H1 (cell line): ENCODE data around the gene CTPS2. TPM values are rescaled to one million over a fixed set of nuclear protein-coding genes. Genes with fewer than 3 reads are reported as not detected.

Source experiments
- CTCF ChIA-PET: fragments of 300-600 bp; sonication (Branson Sonifier 250); formaldehyde crosslinking; loops from one replicate; lab custom pipeline; 2021; ENCODE audit not compliant: partially characterized antibody; lab: Charles Lee
- POLR2A ChIA-PET: fragments of 300-600 bp; sonication (Branson Sonifier 250); formaldehyde crosslinking; loops from one replicate; lab custom pipeline; 2021; ENCODE audit warnings: inconsistent platforms; ENCODE audit not compliant: partially characterized antibody; lab: Charles Lee
- DNase-seq, 2 experiments: peaks; one replicate each; pipeline versions ENCODE4 v3.0.0 to v3.0.0-alpha.2; 2010 to 2022; ENCODE audit warnings: low spot score in 2 of 2, low read depth in 1 of 2, mixed read lengths in 1 of 2
- FAIRE-seq: peaks from 2 replicates; lab custom pipeline; 2011; peaks lifted over from hg19 to GRCh38; lab: Jason Lieb, UNC
- H2AFZ ChIP-seq: 2 replicates; pipeline ENCODE4 v1.8.1; 2012; ENCODE audit warnings: low read length, inconsistent platforms
- H2AK5ac ChIP-seq: 2 replicates; pipeline ENCODE4 v1.6.1; 2013; ENCODE audit warnings: low read depth, low read length
- H2BK120ac ChIP-seq: replicated peaks from 2 replicates; pipeline ENCODE3; 2013; ENCODE audit warnings: low read depth, low read length, inconsistent platforms
- H2BK12ac ChIP-seq: 2 replicates; pipeline ENCODE4 v1.6.1; 2013; ENCODE audit warnings: low read depth, low read length
- H2BK15ac ChIP-seq: 2 replicates; pipeline ENCODE4 v1.6.1; 2013; ENCODE audit warnings: low read length
- H2BK20ac ChIP-seq: 2 replicates; pipeline ENCODE4 v1.6.1; 2013; ENCODE audit warnings: low read length
- H2BK5ac ChIP-seq: 2 replicates; pipeline ENCODE4 v1.6.1; 2013; ENCODE audit warnings: low read depth, low read length
- H3K14ac ChIP-seq: 2 replicates; pipeline ENCODE4 v1.6.1; 2013; ENCODE audit warnings: inconsistent platforms; ENCODE audit not compliant: insufficient read length
- H3K18ac ChIP-seq: 2 replicates; pipeline ENCODE4 v1.6.1; 2013; ENCODE audit warnings: low read length; ENCODE audit errors: extremely low read depth
- H3K23ac ChIP-seq: 2 replicates; pipeline ENCODE4 v1.6.1; 2013; ENCODE audit warnings: inconsistent platforms; ENCODE audit not compliant: insufficient read length
- H3K23me2 ChIP-seq: 2 replicates; pipeline ENCODE4 v1.6.1; 2013; ENCODE audit warnings: low read depth, low read length
- H3K27ac ChIP-seq: 2 replicates; pipeline ENCODE4 v1.6.1; 2011; ENCODE audit warnings: low read depth, low read length, inconsistent platforms
- H3K27me3 ChIP-seq, 4 experiments: replicated peaks in 1 of 4; 1 replicate in 1 of 4; 2 replicates in 3 of 4; pipeline versions ENCODE4 v1.6.1 to v1.8.1; 2011 to 2013; ENCODE audit warnings: low read length in 3 of 4, mild to moderate bottlenecking in 3 of 4, inconsistent platforms in 2 of 4, mixed read lengths in 2 of 4, moderate library complexity in 1 of 4; ENCODE audit not compliant: control insufficient read depth in 3 of 4, insufficient read depth in 3 of 4; ENCODE audit errors: extremely low read depth in 1 of 4
- H3K36me3 ChIP-seq, 4 experiments: 2 replicates each; pipeline versions ENCODE4 v1.6.1 to v1.8.1; 2011 to 2013; ENCODE audit warnings: mild to moderate bottlenecking in 4 of 4, low read length in 3 of 4, moderate library complexity in 2 of 4, control low read depth in 1 of 4, inconsistent platforms in 1 of 4; ENCODE audit not compliant: insufficient read depth in 4 of 4, control insufficient read depth in 2 of 4
- H3K4ac ChIP-seq: replicated peaks from 2 replicates; pipeline ENCODE3; 2013; ENCODE audit warnings: low read length, low read depth, mixed read lengths, inconsistent platforms; ENCODE audit not compliant: insufficient read length
- H3K4me1 ChIP-seq, 4 experiments: replicated peaks in 1 of 4; 1 replicate in 1 of 4; 2 replicates in 3 of 4; pipeline versions ENCODE4 v1.6.1 to v1.8.1; 2011 to 2013; ENCODE audit warnings: low read length in 3 of 4, inconsistent platforms in 2 of 4, mixed read lengths in 1 of 4; ENCODE audit not compliant: insufficient read depth in 4 of 4, control insufficient read depth in 3 of 4
- H3K4me2 ChIP-seq, 2 experiments: 2 replicates each; pipeline versions ENCODE4 v1.6.1 to v1.8.1; 2011 to 2013; ENCODE audit warnings: low read depth in 2 of 2, low read length in 2 of 2, control low read depth in 1 of 2, inconsistent platforms in 1 of 2, mild to moderate bottlenecking in 1 of 2; ENCODE audit not compliant: insufficient read depth in 1 of 2
- H3K4me3 ChIP-seq, 4 experiments: fragments of 200-600, 300-600 bp in 1 of 4; sonication (generic), shearing (Covaris generic), sonication (Bioruptor Twin) in 1 of 4; 2 replicates each; pipeline versions ENCODE4 v1.5.1 to v1.8.1; 2011 to 2016; ENCODE audit warnings: low read length in 4 of 4, low read depth in 3 of 4, control low read depth in 2 of 4, inconsistent platforms in 2 of 4, mild to moderate bottlenecking in 2 of 4, mixed read lengths in 1 of 4, moderate library complexity in 1 of 4; ENCODE audit not compliant: insufficient read depth in 2 of 4; ENCODE audit errors: extremely low read depth in 1 of 4
- H3K56ac ChIP-seq: replicated peaks from 2 replicates; pipeline ENCODE3; 2013; ENCODE audit warnings: low read depth, mild to moderate bottlenecking, mixed read lengths, low read length, inconsistent platforms; ENCODE audit not compliant: insufficient read length
- H3K79me1 ChIP-seq: 2 replicates; pipeline ENCODE4 v1.6.1; 2013; ENCODE audit warnings: low read depth, low read length, control low read depth
- H3K79me2 ChIP-seq, 2 experiments: 2 replicates each; pipeline versions ENCODE4 v1.6.1 to v1.8.1; 2012 to 2013; ENCODE audit warnings: low read length in 2 of 2, mild to moderate bottlenecking in 2 of 2, inconsistent platforms in 1 of 2; ENCODE audit not compliant: insufficient read depth in 2 of 2, control insufficient read depth in 1 of 2
- H3K9ac ChIP-seq, 4 experiments: replicated peaks in 1 of 4; 1 replicate in 1 of 4; 2 replicates in 3 of 4; pipeline versions ENCODE4 v1.6.1 to v1.8.1; 2011 to 2013; ENCODE audit warnings: low read depth in 3 of 4, low read length in 3 of 4, control low read depth in 2 of 4, mild to moderate bottlenecking in 2 of 4, moderate library complexity in 2 of 4, inconsistent platforms in 1 of 4; ENCODE audit errors: extremely low read depth in 1 of 4
- H3K9me3 ChIP-seq, 2 experiments: 2 replicates each; pipeline versions ENCODE4 v1.6.1 to v1.8.1; 2012 to 2013; ENCODE audit warnings: mild to moderate bottlenecking in 2 of 2, moderate library complexity in 2 of 2, control low read depth in 1 of 2, inconsistent platforms in 1 of 2, low read depth in 1 of 2, low read length in 1 of 2, mixed read lengths in 1 of 2; ENCODE audit not compliant: insufficient read depth in 2 of 2
- H4K20me1 ChIP-seq, 2 experiments: replicated peaks in 1 of 2; 2 replicates each; pipeline versions ENCODE3 to v1.8.1; 2011 to 2013; ENCODE audit warnings: inconsistent platforms in 2 of 2, low read length in 2 of 2, mild to moderate bottlenecking in 1 of 2; ENCODE audit not compliant: insufficient read depth in 2 of 2, control insufficient read depth in 1 of 2
- H4K5ac ChIP-seq: 2 replicates; pipeline ENCODE4 v1.6.1; 2013; ENCODE audit warnings: low read length, low read depth, mixed read lengths, inconsistent platforms; ENCODE audit not compliant: insufficient read length
- H4K8ac ChIP-seq: 2 replicates; pipeline ENCODE4 v1.8.0; 2013; ENCODE audit warnings: mild to moderate bottlenecking, moderate library complexity, low read length, inconsistent platforms; ENCODE audit not compliant: insufficient read depth; ENCODE audit errors: extremely low read depth
- H4K91ac ChIP-seq: replicated peaks from 2 replicates; pipeline ENCODE3; 2013; ENCODE audit warnings: low read length, mixed read lengths, inconsistent platforms; ENCODE audit not compliant: insufficient read length
- BCL11A ChIP-seq, 2 experiments: IDR thresholded peaks; one replicate each; pipeline ENCODE4 v1.6.1; 2011; ENCODE audit warnings: low read depth in 2 of 2, low read length in 2 of 2, mild to moderate bottlenecking in 2 of 2
- NANOG ChIP-seq: IDR thresholded peaks from 2 replicates; pipeline ENCODE4 v1.6.1; 2011; ENCODE audit warnings: low read length, low read depth, mild to moderate bottlenecking, inconsistent platforms; ENCODE audit not compliant: insufficient read depth, poor library complexity, severe bottlenecking
- PHF8 ChIP-seq: fragments of 200-600 bp; sonication (generic); conservative IDR thresholded peaks from 2 replicates; pipeline ENCODE4 v1.7.1; 2012; ENCODE audit warnings: low read depth, mild to moderate bottlenecking, inconsistent platforms, low read length, moderate library complexity
- TBP ChIP-seq: IDR thresholded peaks from 2 replicates; pipeline ENCODE4 v1.6.1; 2011; ENCODE audit warnings: low read depth, low read length, improper control_type of control experiment
- ZNF274 ChIP-seq: IDR thresholded peaks from 2 replicates; pipeline ENCODE4 v1.7.0; 2012; ENCODE audit warnings: low read length, borderline replicate concordance; ENCODE audit errors: extremely low read depth
- WGBS, 2 experiments: shearing (Covaris generic) in 1 of 2; methylation state at CpG; one replicate each; pipeline versions ENCODE4 v1.1.6 to v1.1.7; 2013 to 2015; ENCODE audit warnings: low lambda C conversion rate in 2 of 2, mixed read lengths in 2 of 2, inconsistent platforms in 1 of 2, low coverage in 1 of 2, missing lambda C conversion rate in 1 of 2; ENCODE audit not compliant: insufficient replicate concordance in 2 of 2, insufficient coverage in 1 of 2, insufficient read length in 1 of 2; ENCODE audit errors: extremely low coverage in 1 of 2, missing lambda C conversion rate in 1 of 2; 5-methylcytosine and 5-hydroxymethylcytosine counted together
- polyA plus RNA-seq, 7 experiments: library from polyadenylated mRNA; depleted of rRNA in 3 of 7; stranded (reverse) in 5 of 7; unstranded in 2 of 7; fragments of >200 nt in 5 of 7; fragments of 200-250 nt in 2 of 7; gene quantifications; 1 replicate in 5 of 7; 2 replicates in 1 of 7; 4 replicates in 1 of 7; pipeline versions ENCODE4 v1.2.1 to v1.2.3, GENCODE V29; 2011 to 2013; ENCODE audit warnings: missing spikeins in 2 of 7, mixed read lengths in 2 of 7
- total RNA-seq: library from RNA; stranded (reverse); fragmentation: NEBNext Ultra II Directional; extraction: Animal tissue kit (Norgen Biotek cat#: 25700); gene quantifications from 2 replicates; pipeline ENCODE4 v1.2.1, GENCODE V29; 2021

Gene CTPS2
- total and polyA plus RNA-seq, 2 of the 8 experiments (the other 6 are each of a cell fraction or from before 2014, with no cell fraction given): 17.1 to 34.0 TPM

- 91% methylated on average over 3 of the region's 4 CpGs; no CpG with 5 or more reads in 1 of the 2 experiments for WGBS, 2 experiments
- peaks cover 0 to 9% (median 2%) of the 10 kb centered on the region in 4 experiments; a peak in 3 of 8 replicates for H3K36me3 ChIP-seq
- no peak overlapping the region for H3K23ac ChIP-seq
- no peak overlapping the region for H2BK15ac ChIP-seq
- FAIRE-seq: no peak
- no peak overlapping the region for H3K27ac ChIP-seq
- no peaks in the 10 kb centered on the region for H3K23me2 ChIP-seq
- H2AK5ac ChIP-seq: no peak overlapping the region
- no peaks in the 10 kb centered on the region for H3K4me1 ChIP-seq
- no peak overlapping the region for H4K91ac ChIP-seq
- no peak overlapping the region for H2BK12ac ChIP-seq
- H3K9ac ChIP-seq: no peak overlapping the region
- no peak overlapping the region for H3K14ac ChIP-seq
- no peak overlapping the region for H2BK20ac ChIP-seq
- no peak overlapping the region; the same call in 1 of the 2 replicates for H3K18ac ChIP-seq
- no peaks in the 10 kb centered on the region for H3K79me1 ChIP-seq
- no peak overlapping the region for H2BK5ac ChIP-seq
- H2AFZ ChIP-seq: no peak overlapping the region
- no peaks in the 10 kb centered on the region for H3K79me2 ChIP-seq
- no peak overlapping the region for H3K4me3 ChIP-seq
- no peak overlapping the region for H3K4me2 ChIP-seq
- TF ChIP-seq ZNF274: no peak
- no peak for TF ChIP-seq NANOG
- no peak for TF ChIP-seq BCL11A (IDR thresholded peaks at IDR 0.05; ENCODE audit: low read depth in 2 of 2, low read length in 2 of 2)
- TF ChIP-seq PHF8: no peak
- no peak for TF ChIP-seq TBP
- TF ChIP-seq, all 59 proteins: peak for 0
- no peaks in the 10 kb centered on the region for H3K27me3 ChIP-seq
- H4K8ac ChIP-seq: no peak overlapping the region
- ChIA-PET POLR2A (interaction anchor here (1.0 kb wide), 1 partner anchor 65 kb away, joined by 3 read pairs; no protein-coding TSS in a partner anchor), CTCF (interaction anchor here (0.5 to 1.2 kb wide), 3 partner anchors 10 to 898 kb away, joined by 3 read pairs; no protein-coding TSS in a partner anchor)
- no peak overlapping the region for H4K5ac ChIP-seq
- DNase-seq: no peak
- peaks cover 0 to under 1% of the 10 kb centered on the region in 2 experiments; a peak in 1 of 4 replicates for H3K9me3 ChIP-seq
- no peak overlapping the region for H3K4ac ChIP-seq
- H3K56ac ChIP-seq: no peak overlapping the region
- H4K20me1 ChIP-seq: no peaks in the 10 kb centered on the region
- no peak overlapping the region for H2BK120ac ChIP-seq
These were observed 61.0 kb downstream of the CTPS2 start for GRCh38 chrX:16651391-16652024.
